Hematopoietic multipotent progenitor cell treated with erythropoietin and hydrocortisone succinate and interleukin-3 and kit ligand, for 17 days (in vitro differentiated cells): ENCODE data around the gene LONRF3.

Experiments
- DNase-seq: peaks from one replicate; pipeline ENCODE4 v3.0.0-alpha.2; 2015; ENCODE audit warnings: low spot score

Gene LONRF3

DNA sequence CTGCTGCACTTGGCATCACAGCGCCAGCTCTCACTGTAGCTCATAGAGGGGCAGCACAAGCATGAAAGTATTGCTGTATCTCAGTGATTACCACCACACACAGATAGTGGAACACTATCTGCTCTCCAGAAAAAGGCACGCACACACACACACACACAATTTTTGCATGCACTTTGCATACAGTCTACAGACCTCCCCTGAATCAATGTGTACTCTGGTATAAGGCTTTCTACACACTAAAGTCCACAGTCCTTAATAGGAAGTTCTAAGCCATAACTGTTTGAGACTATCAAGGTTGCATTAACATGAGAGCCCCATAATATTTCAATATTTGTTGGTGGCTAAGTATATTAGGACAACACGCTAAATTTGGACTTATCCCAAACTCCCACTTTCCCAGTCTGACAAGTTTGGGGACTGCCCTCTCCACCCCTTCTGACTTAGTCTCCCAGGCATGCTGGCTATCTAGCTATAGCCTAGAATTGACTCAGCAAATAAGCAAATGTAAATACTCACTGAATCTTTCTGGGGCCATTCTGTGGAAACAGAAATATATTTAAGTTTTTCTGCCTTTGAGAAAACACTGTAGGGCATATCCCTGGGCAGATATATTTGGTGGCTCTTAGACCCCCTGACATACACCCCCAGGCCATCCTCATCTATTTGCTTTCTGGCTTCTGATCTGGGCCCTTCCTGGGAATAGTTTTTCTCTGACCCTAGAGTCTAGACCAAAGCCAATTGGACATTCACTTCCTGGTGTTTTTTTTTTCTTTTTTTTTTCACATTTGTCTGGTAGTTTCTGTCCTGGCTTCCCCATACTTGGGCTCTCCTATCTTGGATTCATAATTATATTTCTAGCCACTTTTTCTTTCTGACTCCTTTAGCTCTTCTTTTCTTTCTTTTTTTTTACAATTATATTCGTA is 62.0 kb downstream of the LONRF3 start:
- no peak for DNase-seq

DNA sequence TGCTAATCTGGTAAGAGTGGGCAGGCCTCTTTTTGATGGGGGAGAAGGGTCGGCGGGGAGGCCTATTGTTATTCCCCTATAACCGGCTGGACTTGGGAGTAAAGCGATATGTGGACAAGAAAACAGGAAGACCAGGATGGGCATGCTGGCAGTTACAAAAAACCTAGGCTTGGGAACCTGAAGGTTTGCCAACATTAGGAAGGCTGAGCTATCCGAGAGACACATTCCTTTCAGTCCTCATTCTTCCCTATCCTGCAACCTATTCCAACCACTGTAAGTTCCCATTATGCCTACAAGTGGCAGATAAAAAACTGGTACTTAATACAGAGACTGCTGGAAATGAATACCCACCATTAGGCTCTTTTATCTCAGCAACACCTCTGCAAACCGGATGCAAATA is 66.0 kb downstream of the LONRF3 start:
- no peak for DNase-seq

DNA sequence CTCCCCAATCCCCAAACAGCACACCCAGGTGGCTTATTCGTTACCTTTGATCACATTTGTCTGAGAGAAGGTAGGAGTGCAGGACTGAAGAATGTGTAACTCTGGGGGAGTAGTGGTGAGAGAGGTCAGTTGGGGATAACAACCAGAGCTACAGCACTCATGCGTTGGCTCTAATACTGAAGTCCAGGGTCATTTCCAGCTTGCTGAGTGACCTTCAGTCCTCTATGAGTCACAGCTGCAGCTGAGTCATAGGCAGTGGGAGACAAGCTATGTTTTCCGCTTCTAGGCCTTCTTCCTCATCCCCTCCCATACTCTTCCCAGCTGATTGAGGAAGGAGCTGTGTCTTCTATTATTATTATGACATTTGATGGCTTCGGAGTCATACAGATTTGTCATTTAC is 66.8 kb downstream of the LONRF3 start:
- DNase-seq: no peak

DNA sequence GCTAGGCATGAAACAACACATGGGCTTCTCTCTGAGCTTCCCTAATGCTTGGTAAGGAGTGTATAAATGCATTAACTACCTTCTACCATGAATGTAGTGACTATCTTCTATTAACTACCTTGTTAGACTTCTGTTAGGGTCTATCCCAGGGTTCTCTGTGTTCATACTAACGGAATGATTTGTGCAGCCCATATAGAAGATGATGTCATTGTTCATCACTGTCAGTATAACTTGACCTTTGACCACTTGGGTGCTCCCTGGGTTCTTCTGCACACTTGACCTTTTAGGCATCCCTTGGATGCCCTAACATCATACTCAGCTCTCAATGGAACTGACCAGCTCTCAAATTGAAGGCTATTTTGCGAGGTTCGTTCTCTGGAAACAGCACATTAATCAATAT is 67.6 kb downstream of the LONRF3 start:
- DNase-seq: no peak

DNA sequence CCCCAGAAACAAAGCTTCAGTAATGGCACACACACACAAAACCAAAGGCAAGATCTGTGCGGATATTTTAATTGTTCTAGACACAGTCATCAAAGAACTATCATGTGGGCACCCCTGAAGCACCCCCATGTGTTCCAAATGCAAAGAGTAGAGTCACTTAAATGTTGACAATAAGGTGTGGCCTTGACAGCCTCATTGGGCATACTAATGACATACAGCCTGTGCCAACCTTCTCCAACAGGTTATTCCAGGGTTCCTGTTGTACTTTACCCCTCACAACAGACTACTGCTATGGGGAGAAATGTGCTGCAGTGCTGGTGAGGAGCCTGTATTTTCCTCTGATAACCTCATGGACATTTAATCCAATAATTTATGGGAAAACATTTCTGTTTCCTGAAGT is 68.6 kb downstream of the LONRF3 start:
- DNase-seq: no peak

DNA sequence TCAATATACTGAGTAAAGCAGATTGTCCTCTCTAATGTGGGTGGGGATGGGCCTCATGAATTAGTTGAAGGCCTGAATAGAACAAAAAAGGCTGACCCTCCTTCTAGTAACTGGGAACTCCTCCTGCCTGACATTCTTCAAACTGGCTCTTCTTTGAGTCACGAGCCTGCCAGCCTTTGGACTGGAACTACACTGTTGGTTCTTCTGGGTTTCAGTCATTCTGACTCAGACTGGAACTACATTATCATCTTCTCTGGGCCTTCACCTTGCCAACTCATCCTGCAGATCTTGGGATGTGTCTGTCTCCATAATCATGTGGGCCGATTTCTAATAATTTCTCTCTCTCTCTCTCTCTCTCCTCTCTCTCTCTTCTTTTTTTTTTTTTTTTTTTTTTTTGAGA is 71.5 kb downstream of the LONRF3 start:
- DNase-seq: no peak

DNA sequence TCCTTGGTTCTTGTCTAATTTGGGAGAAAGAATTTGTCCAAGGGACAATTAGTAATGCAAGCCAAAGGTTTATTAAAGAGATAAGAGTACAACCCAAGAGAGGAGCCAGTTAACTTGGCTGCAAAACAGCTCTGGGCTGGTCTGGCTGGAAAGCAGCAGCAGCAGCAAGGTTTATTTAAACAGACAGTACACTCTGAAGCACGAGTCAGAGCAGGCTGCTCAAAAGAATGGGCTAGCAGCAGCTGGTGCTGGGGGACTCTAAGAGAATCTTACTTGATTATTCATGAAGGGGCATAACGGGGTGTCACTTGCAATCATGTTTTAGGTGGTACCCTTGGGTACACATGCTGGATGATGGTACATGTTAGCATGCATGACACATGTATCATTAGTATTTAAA is 81.3 kb downstream of the LONRF3 start:
- DNase-seq: no peak

DNA sequence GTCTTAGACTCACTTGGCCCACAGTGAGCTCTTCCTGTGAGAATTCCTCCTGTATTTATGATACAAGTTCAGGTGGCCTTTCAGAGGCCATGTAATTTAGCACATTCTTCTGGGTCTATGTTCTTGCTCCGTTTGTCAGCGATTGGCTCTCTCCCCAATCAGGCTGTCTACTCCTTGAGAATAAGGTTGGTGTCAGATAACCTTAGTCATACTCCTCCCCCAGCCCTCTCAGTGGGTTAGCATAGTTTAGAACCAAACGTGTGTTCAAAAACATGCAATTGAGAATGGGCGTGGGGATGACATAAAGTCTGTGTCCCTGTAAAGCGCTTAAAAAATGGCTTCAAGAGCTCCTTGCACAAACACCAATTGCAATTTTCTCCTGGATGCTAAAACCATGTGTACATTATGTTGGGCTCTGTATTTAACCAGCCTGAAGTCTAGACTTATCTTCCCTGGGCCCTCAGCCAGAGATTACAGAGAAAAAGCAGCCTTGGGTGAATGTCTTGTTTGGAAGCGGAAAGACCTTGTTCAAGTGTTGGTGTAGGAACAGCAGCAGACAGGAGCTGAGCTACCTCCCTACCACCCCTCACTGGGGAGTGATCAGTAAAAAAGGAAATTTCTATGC is 88.4 kb downstream of the LONRF3 start:
- DNase-seq: no peak

DNA sequence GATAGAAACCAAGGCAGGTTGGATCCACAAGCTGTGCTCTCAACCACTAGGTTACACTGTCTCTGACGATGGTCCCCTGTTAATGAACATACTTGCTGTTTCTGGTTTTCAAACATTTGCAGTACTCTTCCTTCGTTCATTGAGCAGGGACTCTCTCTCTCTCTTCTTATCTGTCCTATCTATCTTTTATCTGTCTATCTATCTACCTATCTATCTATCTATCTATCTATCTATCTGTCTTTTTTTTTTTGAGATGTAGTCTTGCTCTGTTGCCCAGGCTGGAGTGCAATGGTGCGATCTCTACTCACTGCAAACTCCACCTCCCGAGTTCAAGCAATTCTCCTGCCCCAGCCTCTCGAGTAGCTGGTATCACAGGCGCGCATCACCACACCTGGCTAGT is 89.0 kb downstream of the LONRF3 start:
- DNase-seq: no peak

DNA sequence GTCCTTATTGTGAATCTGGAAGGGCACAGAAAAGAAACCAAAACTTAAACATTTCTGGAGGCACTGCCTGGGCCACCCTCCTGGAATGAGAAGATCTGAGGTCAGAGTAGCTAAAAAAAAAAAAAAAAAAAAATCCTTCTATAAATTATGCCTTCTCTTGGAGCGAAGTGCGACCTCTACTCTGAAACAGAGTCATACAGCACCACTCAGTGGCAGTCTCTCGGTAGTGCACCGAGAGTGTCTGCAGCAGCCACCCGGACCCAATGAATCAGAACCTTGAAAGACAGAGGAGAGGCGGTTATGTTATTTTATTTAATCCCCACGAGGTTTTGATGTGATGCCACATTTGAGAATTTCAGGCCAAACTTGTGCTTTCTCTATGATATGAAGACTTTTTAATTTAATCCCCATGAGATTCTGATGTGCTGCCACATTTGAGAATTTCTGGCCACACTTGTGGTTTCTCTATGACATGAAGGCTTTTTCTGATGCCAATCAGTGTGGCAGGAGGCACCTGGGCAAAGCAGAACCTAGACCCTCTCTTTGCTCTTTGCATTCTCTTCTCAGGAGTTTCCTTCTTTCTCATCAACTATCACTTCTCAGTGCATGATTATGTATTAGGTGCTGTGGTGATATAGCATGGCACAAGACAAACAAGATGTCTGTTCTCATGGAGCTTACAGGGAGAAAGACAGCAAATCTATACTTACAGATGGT is 92.8 kb downstream of the LONRF3 start:
- DNase-seq: no peak
